HG03558 (cell line): ENCODE results near the gene DNAJC11.
"Not testable (repeated sequence)": the region's sequence is repeated elsewhere in the genome, so short reads cannot be mapped to it uniquely, and the experiment has no call there.

Source experiments
- ATAC-seq: cut with Tn5 transposase; IDR thresholded peaks from one replicate; pipeline ENCODE4 v1.9.1; 2021; ENCODE audit warnings: moderate number of reproducible peaks; ENCODE audit not compliant: unreplicated experiment; ENCODE audit errors: extremely low read depth

The DNAJC11 gene

GRCh38 chr1:6699915-6700314 is 1.7 kb downstream of the DNAJC11 start:
- ATAC-seq: not testable (repeated sequence)

- no peak for ATAC-seq
Measured at GRCh38 chr1:6695868-6696267, 5.7 kb downstream of the DNAJC11 start.

- ATAC-seq: no peak
Measured at GRCh38 chr1:6694121-6694713, 7.4 kb downstream of the DNAJC11 start.

GRCh38 chr1:6692956-6693355 is 8.7 kb downstream of the DNAJC11 start:
- ATAC-seq: no peak

- ATAC-seq: no peak
Measured at GRCh38 chr1:6691507-6691906, 10.1 kb downstream of the DNAJC11 start.

GRCh38 chr1:6690186-6690585 is 11.4 kb downstream of the DNAJC11 start:
- ATAC-seq: no peak

GRCh38 chr1:6688757-6689156 is 12.9 kb downstream of the DNAJC11 start:
- no peak for ATAC-seq

GRCh38 chr1:6688001-6688400 is 13.6 kb downstream of the DNAJC11 start:
- ATAC-seq: no peak

GRCh38 chr1:6686294-6686693 is 15.3 kb downstream of the DNAJC11 start:
- ATAC-seq: no peak

GRCh38 chr1:6685381-6685780 is 16.2 kb downstream of the DNAJC11 start:
- no peak for ATAC-seq

- ATAC-seq: no peak
Measured at GRCh38 chr1:6683434-6683833, 18.2 kb downstream of the DNAJC11 start.

- no peak for ATAC-seq
Measured at GRCh38 chr1:6675941-6676340, 25.7 kb downstream of the DNAJC11 start.

- ATAC-seq: no peak
Measured at GRCh38 chr1:6674771-6675170, 26.8 kb downstream of the DNAJC11 start.

- ATAC-seq: no peak
Measured at GRCh38 chr1:6673816-6674398, 27.7 kb downstream of the DNAJC11 start.

GRCh38 chr1:6672558-6672957 is 29.1 kb downstream of the DNAJC11 start:
- ATAC-seq: no peak

GRCh38 chr1:6668503-6668902 is 33.1 kb downstream of the DNAJC11 start:
- ATAC-seq: no peak

- ATAC-seq: no peak
Measured at GRCh38 chr1:6667139-6667538, 34.5 kb downstream of the DNAJC11 start.

GRCh38 chr1:6666696-6667095 is 34.9 kb downstream of the DNAJC11 start:
- no peak for ATAC-seq

- ATAC-seq: not testable (repeated sequence)
Measured at GRCh38 chr1:6662468-6662867, 39.1 kb downstream of the DNAJC11 start.

- no peak for ATAC-seq
Measured at GRCh38 chr1:6660415-6661049, 41.1 kb downstream of the DNAJC11 start.

- ATAC-seq: no peak
Measured at GRCh38 chr1:6658359-6659060, 43.1 kb downstream of the DNAJC11 start.
